Measurements from ENCODE around the gene ELK1.
"Not testable (repeated sequence)": the region's sequence is repeated elsewhere in the genome, so short reads cannot be mapped to it uniquely, and the experiment has no call there.

The ELK1 gene

GRCh38 chrX:47650164-47651042 is at the start of gene ELK1:
Gene ELK1, minus strand, starts transcription at chrX:47650563. Its CDS starts 9,122 bp downstream, at chrX:47641441.
- peak; percentile 96 for DNase-seq

GRCh38 chrX:47697181-47697580 is 46.8 kb upstream of the ELK1 start:
- DNase-seq = no peak

GRCh38 chrX:47690175-47690574 is 39.8 kb upstream of the ELK1 start:
- DNase-seq = peak; percentile 11

GRCh38 chrX:47687263-47687662 is 36.9 kb upstream of the ELK1 start:
- DNase-seq = no peak

GRCh38 chrX:47683829-47684205 is 33.5 kb upstream of the ELK1 start:
- no peak for DNase-seq

GRCh38 chrX:47683184-47683828 is 32.9 kb upstream of the ELK1 start:
- no peak for DNase-seq

GRCh38 chrX:47675959-47676859 is 25.8 kb upstream of the ELK1 start:
- DNase-seq = peak; percentile 55

- DNase-seq = no peak
Observed at GRCh38 chrX:47674776-47675175, 24.4 kb upstream of the ELK1 start.

GRCh38 chrX:47665797-47666196 is 15.4 kb upstream of the ELK1 start:
- not testable (repeated sequence) for DNase-seq

GRCh38 chrX:47664737-47665136 is 14.4 kb upstream of the ELK1 start:
- no peak for DNase-seq

GRCh38 chrX:47662144-47662657 is 11.8 kb upstream of the ELK1 start:
- DNase-seq = peak; percentile 61

- DNase-seq = no peak
Observed at GRCh38 chrX:47661539-47661938, 11.2 kb upstream of the ELK1 start.

- no peak for DNase-seq
Observed at GRCh38 chrX:47659421-47659726, 9.0 kb upstream of the ELK1 start.

GRCh38 chrX:47658684-47659420 is 8.5 kb upstream of the ELK1 start, which contains the start of gene UXT:
Gene UXT, minus strand, starts transcription at chrX:47659180. Its CDS starts 253 bp downstream, at chrX:47658927.
- peak; percentile 92 for DNase-seq

GRCh38 chrX:47658301-47658683 is 7.9 kb upstream of the ELK1 start:
- no peak for DNase-seq

- DNase-seq = no peak
Observed at GRCh38 chrX:47651043-47651905, 911 bp upstream of the ELK1 start.

- DNase-seq = no peak
Observed at GRCh38 chrX:47649781-47650163, 591 bp downstream of the ELK1 start.

GRCh38 chrX:47649271-47649670 is 1.1 kb downstream of the ELK1 start:
- no peak for DNase-seq

GRCh38 chrX:47648376-47648775 is 2.0 kb downstream of the ELK1 start:
- no peak for DNase-seq

GRCh38 chrX:47646636-47647035 is 3.7 kb downstream of the ELK1 start:
- no peak for DNase-seq

GRCh38 chrX:47645530-47645929 is 4.8 kb downstream of the ELK1 start:
- no peak for DNase-seq

All from MV-4-11 (cell line).